NCI-H446 treated with DMSO at 0.1 percent for 48 hours (cell line): ENCODE data around the gene PYCARD.
"Not testable (repeated sequence)": the region's sequence is repeated elsewhere in the genome, so short reads cannot be mapped to it uniquely, and the experiment has no call there.

ENCODE experiments used
- DNase-seq: peaks from one replicate; lab custom pipeline; 2025; lab: John Stamatoyannopoulos, UW

PYCARD gene

DNA sequence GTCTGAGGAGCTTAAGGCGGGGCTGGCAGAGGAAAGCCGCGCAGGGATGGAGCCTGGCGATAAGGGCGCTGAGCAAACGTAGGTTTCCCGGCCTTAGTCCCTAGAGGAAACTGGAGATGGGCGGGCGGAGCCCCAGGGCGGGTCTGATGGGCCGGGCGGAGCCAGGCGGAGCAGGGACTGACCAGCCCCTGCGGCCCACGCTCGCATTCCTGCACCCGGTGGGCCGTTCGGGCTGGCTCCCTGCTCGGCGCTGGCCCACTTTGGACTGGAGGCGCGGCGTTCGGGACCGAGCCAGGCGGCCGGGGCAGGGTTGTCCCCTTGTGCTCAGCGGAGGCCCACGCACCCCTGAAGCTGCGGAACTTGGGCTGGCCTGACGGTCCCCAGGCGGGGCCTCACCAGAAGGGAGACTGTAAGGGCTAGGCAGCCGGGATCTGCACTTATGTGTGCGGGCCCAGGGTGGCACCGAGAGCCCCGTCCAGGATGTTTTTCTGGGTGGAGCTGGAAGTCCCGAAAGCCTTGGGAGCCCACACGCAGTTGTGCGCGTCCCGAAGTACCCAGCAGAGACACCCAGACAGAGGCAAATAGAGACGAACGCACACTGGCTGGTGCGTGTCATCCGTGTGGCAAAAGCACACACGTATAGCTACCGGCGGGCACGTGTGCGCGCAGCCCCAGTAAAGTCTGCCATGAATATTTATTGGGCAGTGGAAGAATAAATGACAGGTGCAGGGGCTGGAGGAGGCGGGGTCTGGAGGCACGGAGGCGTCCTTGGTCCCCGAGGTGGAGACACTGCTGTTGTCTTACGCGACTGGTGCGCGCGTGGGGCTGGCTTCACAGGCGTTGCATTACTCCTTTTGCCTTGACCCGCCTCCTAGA lies 13.0 kb upstream of the PYCARD start:
- no peak for DNase-seq

DNA sequence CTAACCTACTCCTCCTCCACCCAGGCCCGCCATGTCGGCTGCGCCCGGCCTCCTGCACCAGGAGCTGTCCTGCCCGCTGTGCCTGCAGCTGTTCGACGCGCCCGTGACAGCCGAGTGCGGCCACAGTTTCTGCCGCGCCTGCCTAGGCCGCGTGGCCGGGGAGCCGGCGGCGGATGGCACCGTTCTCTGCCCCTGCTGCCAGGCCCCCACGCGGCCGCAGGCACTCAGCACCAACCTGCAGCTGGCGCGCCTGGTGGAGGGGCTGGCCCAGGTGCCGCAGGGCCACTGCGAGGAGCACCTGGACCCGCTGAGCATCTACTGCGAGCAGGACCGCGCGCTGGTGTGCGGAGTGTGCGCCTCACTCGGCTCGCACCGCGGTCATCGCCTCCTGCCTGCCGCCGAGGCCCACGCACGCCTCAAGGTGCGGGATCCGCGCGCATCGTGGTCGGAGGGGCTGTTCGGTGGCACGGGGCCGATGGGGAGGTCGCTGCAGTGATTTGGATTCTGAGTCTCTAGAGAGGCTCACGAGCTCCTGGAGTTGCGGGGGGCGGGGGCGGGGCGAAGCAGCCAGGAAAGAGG lies 12.2 kb upstream of the PYCARD start:
- no peak for DNase-seq

DNA sequence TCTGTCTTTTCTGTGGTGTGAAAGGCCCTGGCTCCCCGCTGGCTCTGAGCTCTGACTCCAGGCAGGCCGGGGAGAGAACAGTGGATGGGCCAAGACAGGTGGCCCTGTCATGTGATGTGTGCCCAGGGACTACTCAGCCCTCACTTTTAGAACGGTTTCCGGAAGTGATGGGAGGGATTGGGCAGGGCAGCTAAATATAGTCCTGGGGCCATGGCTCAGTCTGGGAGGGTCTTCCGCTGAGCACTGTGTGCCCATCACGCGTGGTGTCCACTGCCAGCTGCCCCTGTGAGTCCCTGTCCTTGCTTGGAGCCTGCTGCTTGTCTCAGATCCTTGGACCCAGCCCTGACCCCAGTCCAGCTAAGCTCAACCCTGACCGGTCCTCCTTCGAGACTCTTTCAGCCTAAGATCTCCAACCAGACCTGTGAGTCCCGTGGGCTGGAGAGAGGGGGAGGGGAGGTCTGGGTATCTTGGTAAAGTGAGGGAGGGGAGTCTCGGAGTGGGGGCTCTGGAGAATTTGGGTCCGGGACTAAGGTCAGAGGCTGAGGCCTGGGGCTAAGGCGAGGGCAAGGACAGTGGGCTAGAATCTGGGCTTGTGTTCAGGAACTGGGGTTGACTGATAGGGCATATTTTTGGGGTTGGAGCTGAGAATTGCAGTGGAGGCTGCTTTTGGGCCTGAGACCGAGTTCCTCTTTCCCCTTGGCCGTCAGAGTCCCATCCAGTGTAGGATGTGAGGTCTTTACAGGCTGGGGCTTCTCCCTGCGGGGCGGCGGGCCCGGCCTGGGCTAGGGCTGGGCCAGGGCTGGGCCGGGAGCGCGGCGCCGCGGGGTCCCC lies 11.5 kb upstream of the PYCARD start, which contains the start of gene TRIM72:
TRIM72 (plus strand) TSS at position 243 of the 831 bp plus-strand sequence. CDS start 620 bp downstream, outside the sequence.
- no peak for DNase-seq

DNA sequence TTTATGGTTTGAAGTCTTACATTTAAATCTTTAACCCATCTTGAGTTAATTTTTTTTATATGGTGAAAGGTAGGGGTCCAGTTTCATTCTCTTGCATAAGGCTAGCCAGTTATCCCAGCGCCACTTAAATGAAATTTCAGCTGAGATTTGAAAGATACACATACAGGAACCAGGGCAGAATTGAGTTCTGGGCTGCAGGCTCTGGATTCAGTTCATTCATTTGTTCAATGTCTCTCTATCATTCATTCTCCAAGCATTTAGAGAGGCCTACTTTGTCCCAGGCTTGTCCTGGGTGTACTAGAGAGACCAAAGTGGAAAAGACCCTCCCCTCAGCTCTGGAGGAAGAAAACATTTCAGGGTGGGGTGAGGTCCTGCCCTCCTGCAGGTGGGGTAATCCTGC lies 10.8 kb upstream of the PYCARD start:
- no peak for DNase-seq

DNA sequence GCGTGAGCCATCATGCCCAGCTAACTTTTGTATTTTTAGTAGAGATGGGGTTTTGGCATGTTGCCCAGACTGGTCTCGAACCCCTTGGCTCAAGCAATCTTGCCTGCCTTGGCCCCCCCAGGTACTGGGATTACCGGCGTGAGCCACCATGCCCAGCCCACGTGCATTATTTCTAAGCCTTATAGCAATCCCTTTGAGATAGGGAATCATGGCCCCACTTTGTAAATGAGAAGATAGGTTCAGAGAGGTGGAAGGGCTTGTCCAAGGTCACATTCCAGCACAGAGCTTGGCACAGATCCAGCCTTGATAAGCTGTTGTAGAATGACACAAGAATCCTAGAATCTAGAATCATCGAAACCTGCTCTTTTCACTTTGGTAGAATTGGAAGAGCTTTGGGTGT lies 4.2 kb upstream of the PYCARD start:
- no peak for DNase-seq

DNA sequence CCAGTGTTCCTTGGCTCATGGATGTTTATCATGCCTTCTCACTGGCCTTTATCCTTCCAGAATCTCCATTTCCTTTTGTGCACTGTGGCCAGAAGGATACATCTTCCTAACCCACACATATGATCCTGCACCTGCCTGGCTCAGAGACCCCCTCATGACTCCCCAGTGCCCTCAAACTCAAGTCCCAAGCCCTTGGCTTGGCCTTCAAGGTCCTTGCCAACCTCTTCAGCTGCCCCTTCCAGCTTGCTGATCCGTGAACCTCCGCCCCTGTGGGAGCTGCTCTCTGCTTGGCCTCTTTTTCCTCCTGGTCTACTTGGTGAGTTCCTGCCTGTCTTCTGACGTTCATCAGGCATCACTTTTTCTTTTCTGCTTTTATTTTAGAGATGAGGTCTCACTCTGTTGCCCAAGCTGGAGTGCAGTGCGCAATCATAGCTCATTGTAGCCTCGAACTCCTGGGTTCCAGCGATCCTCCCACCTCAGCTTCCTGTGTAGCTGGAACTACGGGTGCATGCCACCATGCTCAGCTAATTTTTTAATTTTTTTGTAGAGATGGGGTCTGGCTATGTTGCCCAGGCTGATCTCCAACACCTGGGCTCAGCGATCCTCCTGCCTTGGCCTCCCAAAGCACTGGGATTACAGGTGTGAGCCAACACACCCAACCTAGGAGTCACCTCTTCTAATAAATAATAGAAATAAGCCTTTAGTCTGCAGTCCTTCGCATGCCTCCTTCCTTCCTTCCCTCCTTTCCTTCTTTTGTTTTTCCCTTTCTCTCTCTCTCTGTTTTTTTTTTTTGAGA lies 2.5 kb upstream of the PYCARD start:
- DNase-seq, result no peak

DNA sequence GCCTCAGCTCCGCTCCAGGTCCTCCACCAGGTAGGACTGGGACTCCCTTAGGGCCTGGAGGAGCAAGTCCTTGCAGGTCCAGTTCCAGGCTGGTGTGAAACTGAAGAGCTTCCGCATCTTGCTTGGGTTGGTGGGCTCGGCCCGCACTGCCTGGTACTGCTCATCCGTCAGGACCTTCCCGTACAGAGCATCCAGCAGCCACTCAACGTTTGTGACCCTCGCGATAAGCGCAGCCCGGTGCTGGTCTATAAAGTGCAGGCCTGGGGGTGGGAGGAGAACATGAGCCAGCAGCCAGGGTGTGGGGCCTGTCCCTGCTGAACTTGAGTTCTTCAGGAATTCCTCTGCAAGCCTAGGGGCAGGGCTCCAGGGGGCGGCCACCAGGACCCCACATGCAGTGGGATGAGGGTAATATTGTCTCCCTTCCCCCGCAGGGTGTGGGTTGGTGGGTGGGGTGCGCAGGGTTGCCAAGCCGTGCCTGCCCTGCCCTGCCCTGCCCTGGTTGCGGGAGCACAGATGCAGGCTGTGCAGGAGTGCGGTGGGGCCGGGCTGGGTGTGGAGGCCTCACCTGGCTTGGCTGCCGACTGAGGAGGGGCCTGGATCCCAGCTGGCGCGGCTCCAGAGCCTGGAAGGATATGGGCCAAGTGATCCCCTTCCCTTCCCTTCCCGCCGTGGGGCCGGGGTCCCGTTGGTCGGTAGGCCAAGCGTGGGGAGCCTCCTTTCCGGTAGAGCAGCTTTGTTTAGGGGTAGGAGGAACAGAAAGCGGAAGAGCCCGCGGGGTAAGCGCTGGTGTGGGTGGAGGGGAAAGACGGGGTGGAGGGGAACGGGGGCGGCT lies 762 bp downstream of the PYCARD start:
- no peak for DNase-seq

DNA sequence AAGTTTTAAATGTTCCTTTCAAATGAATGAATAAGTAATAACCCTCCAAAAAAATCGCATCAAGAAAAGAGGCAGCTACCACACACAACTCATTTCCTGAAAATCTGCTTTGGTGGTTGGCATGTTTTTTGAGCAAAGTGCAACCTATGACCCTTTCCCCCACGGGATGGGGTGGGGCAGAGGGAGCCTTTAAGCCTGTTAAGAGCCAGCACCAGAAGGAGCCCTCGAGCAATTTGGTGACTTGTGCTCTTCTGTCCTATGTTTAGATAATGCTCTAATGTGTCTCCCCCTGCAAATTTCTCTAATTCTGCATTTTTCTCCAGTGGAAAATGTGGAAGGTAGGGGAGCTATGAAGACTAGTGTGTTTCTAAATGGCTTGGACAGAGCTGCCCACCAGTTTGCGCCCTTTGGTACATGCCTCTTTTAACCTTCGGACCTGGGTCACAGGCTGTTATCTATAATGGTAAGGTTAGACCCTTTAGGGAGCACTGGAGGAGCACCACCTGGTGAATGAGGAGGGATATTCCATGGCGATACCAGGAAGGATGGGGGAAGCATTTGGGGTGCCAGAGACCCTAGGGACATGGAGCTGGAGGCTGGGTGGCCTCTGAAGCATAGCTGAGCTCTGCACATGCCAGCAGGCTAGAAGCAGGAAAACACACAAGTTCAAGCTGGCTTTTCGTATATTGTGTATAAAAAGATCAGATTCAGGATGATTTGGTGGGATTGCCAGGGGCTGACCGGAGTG lies 1.6 kb downstream of the PYCARD start:
- no peak for DNase-seq

DNA sequence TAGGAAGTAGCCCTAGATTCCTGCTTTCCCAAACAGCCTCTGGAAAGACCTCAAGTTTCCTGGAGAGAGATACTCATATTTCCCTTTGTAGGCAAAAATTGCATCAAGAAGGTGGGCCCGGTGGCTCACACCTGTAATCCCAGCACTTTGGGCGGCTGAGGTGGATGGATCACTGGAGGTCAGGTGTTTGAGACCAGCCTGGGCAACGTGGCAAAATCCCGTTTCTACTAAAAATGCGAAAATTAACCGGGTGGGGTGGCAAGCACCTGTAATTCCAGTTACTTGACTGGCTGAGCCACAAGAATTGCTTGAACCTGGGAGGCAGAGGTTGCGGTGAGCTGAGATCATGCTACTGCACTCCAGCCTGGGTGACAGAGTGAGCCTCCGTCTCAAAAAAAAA lies 2.4 kb downstream of the PYCARD start:
- not testable (repeated sequence) for DNase-seq

DNA sequence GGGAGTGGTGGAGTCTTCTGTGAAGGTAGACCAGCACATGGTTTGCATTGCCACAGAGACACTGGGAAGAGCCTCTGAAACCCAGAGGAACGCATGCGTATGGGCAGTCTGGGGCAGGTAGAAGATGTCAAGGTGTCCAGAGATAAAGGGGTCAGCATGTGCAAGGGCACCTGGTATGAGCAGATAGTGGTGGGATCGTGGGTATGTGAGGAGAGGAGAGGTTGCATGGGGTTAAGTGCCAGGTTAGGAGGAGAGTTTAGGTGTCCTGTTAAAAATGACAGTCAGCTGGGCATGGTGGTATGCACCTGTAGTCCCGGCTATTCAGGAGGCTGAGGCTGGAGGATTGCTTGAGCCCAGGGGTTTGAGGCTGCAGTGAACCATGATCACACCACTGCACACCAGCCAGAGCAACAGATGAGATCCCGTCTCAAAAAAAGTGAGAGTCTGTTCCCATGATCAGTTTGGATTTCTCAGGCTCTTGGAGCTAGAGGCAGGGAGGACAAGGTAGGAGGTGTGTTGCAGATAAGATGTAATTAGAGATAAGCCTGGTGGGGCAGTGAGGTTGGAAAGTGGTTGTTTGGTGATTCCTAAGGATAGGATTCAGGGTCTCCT lies 3.0 kb downstream of the PYCARD start:
- no peak for DNase-seq

DNA sequence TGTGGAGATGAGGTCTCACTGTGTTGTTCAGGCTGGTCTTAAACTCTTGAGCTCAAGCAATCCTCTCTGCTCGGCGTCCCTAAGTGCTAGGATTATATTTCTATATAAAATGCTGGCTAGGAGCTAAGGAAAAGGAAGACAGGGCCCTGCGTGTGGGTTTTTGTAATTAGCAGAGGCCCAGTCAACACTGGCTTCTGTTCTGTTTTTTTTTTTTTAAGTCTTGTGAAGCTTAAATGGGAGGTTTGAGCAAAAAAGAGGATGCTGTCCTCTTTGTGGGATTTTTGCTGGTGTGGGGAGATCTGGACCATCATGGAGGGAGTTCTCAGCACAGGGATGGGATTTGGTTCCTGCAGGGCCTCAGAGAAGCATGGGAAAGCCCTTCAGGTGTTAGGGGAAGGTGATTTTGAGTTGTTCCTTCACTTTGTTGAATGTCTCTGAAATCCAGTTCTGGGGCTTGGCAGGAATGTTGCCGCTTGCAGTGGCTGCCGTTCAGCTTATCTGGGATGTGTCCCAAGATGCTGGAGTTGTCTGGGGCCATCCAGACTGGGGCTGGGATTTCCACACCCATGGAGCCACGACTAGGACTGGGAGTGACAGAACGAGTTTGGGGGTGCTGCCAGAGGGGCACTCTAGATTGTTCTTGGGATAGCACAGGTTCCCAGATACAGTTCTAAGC lies 4.2 kb downstream of the PYCARD start:
- DNase-seq, result no peak

DNA sequence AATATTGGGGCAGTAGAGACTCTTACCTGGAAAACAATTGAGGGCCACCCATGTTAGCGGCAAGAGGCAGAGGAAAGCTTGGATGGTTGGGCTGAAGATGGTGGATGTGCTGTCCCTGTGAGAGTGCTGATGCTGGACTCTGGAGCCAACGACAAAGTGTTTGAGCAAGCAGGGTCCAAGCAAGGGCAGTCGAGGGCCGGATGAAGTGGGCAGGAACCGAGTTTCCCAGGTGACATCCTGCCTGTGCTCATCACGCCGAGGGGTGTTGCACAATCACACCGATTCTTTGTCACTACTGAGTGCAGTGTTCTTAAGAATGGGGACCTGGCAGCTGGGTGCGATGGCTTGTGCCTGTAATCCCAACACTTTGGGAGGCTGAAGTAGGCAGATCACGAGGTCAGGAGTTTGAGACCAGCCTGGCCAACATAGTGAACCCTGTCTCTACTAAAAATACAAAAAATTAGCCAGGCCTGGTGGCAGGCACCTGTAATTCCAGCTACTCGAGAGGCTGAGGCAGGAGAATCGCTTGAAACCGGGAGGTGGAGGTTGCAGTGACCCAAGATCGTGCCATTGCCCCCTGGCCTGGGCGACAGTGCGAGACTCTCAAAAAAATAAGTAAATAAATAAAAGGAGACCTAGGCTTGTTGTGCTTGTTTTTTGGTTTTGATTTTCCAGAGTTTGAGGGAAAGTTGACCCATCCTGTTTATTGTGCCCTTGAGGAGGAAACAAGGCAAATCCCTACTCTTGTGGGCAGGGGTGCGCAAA lies 6.1 kb downstream of the PYCARD start:
- DNase-seq, result no peak

DNA sequence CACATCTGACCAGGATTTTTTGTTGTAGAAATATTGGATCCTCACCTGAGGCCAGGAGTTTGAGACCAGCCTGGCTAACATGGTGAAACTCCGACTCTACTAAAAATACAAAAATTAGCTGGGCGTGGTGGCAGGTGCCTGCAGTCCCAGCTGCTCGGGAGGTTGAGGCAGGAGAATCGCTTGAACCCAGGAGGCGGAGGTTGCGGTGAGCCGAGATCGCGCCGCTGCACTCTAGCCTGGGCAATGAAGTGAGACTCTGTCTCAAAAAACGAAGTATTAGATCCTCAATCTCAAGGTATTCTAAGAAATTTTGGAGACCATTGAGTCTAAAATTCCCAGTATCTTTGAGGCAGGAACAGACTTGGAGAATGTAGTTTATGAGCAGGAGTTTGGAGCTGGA lies 6.7 kb downstream of the PYCARD start:
- DNase-seq, result not testable (repeated sequence)

DNA sequence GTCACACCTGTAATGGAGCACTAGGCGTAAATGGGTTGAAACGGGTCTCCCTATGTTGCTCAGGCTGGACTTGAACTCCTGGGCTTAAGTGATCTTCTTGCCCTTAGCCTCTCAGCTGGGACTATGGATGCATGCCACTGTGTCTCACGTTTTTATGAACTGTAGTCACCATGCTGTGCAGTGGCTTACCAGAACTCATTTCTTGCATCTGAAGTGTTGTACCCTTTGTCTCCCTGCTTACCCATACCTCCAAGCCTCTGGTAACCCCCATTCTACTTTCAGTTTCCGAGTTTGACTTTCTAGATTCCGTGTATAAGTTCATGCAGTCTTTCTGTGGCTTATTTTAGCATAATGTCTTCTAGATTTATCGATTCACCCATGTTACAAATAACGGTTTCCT lies 7.7 kb downstream of the PYCARD start:
- no peak for DNase-seq

DNA sequence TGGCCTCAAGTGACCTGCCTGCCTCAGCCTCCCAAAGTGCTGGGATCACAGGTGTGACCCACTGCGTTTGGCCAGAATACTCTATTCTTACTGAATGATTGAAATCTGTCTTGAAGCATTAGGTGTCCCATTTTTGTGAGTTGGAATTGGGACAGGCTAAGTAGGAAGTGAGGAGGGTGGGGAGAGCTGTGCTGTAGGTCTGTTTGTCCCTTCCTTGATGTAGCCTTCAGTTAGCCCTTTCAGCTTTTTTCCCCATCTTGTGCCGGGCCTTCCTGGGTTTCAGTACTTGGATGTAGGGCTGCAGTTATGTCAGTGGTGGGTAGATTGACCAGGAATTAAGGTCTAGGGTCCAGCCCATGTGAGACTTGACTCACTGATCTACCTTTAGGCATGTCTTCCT lies 8.7 kb downstream of the PYCARD start:
- no peak for DNase-seq

DNA sequence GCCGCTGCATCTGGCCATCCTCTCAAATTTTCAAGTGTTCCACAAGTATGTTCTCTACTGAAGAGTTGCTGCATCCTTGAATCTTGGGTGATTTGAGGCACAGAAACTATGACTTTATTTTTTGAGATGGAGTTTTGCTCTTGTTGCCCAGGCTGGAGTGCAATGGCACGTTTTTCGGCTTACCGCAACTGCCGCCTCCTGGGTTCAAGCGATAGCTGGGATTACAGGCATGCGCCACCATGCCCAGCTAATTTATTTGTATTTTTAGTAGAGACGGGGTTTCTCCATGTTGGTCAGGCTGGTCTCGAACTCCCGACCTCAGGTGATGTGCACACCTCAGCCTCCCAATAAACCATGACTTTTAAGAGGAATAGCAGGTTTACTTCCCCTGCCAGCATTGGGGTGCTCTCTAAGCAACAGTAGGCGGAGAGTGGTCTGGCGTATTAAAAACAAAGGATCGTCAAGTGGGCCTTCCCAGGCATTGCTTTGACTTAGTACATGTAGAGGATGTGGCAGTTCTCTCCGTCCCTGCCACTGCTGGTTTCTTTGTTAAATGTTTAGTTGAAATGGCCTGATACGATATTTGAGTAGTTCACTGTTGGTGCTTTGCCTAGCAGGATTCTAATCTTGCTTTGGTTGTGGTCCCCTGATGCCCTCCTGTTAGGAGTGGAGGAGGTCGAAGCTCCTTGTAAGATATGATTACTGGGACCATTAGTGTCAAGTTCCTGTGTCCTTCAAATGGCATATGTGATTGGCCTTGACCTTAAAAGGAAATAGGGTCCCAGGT lies 9.5 kb downstream of the PYCARD start:
- no peak for DNase-seq

DNA sequence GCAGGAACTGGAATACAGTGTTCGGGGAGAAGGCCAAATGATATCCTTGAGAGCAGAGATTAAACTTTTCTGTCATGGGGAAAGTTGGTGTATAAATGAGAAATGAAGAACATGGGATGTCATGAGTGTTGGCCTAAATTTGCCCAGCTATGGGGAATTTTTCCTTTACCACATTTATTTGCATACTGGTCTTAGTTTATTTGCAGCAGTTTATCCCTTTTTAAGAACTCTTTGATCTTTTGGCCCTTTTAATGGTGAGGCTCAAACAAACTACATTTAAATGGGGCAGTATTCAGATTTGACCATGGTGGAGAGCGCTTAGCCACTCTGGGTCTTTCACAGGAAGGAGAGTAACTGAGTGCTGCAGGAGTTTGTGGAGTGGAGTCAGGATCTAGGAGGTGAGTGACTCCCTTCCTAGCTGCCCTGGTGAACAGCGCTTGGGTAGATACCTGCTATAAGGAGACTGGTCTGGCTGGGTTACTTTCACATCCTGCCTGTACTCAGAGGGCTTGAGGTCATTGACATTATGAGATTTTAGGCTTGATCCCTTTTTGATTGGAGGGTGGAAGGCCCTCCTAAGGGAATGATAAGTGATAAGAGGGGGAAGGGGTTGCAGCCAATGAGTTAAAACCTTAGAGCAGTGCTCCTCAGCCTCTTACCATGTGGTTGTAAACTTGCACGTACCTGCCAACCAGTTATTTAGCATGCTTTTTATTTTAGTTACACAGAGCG lies 10.7 kb downstream of the PYCARD start:
- no peak for DNase-seq
